GM23338 (cell line): ENCODE results near the gene MORC3. TPM values are rescaled to one million over a fixed set of nuclear protein-coding genes. Genes with fewer than 3 reads are reported as not detected.
A peak's percentile ranks its signal among the peaks of the same experiment; 100 is the strongest.

ENCODE experiments used
- ATAC-seq: fragments of 200-7000 bp; cut with Tn5 transposase; 3 replicates; pipeline ENCODE4 v1.9.1; 2020
- DNase-seq: peaks from one replicate; pipeline ENCODE4 v3.0.0-alpha.2; 2015; ENCODE audit warnings: low spot score
- H2AFZ ChIP-seq: fragments of 200-600 bp; sonication (generic); 2 replicates; pipeline ENCODE4 v1.8.0; 2016; ENCODE audit warnings: antibody characterized with exemption, mild to moderate bottlenecking, moderate library complexity
- H3F3A ChIP-seq: fragments of 200-600 bp; sonication (generic); replicated peaks from 2 replicates; pipeline ENCODE4 v1.8.0; 2017; ENCODE audit warnings: antibody characterized with exemption, mixed run types, low read depth
- H3K27ac ChIP-seq: fragments of 200-600 bp; sonication (generic); 2 replicates; pipeline ENCODE4 v1.6.1; 2016; ENCODE audit warnings: low read depth
- H3K27me3 ChIP-seq: fragments of 200-600 bp; sonication (generic); 2 replicates; pipeline ENCODE4 v1.8.0; 2016; ENCODE audit warnings: mild to moderate bottlenecking, mixed run types, moderate library complexity; ENCODE audit not compliant: insufficient read depth
- H3K36me3 ChIP-seq: fragments of 200-600 bp; sonication (generic); 2 replicates; pipeline ENCODE4 v1.8.0; 2016; ENCODE audit warnings: mild to moderate bottlenecking; ENCODE audit not compliant: insufficient read depth
- H3K4me1 ChIP-seq: fragments of 200-600 bp; sonication (generic); 2 replicates; pipeline ENCODE4 v1.8.0; 2016; ENCODE audit warnings: mild to moderate bottlenecking, moderate library complexity; ENCODE audit not compliant: insufficient read depth
- H3K4me2 ChIP-seq: fragments of 200-600 bp; sonication (generic); 2 replicates; pipeline ENCODE4 v1.7.1; 2017; ENCODE audit warnings: mixed run types
- H3K4me3 ChIP-seq: fragments of 200-600 bp; sonication (generic); 2 replicates; pipeline ENCODE4 v1.6.1; 2016; ENCODE audit warnings: mixed run types
- H3K79me2 ChIP-seq: fragments of 200-600 bp; sonication (generic); replicated peaks from 2 replicates; pipeline ENCODE4 v1.8.0; 2017; ENCODE audit warnings: mild to moderate bottlenecking; ENCODE audit not compliant: insufficient read depth
- H3K9me2 ChIP-seq: fragments of 200-600 bp; sonication (generic); 2 replicates; pipeline ENCODE4 v1.8.0; 2017; ENCODE audit not compliant: insufficient read depth
- H4K20me1 ChIP-seq: fragments of 200-600 bp; sonication (generic); replicated peaks from 2 replicates; pipeline ENCODE4 v1.8.0; 2017; ENCODE audit warnings: mild to moderate bottlenecking; ENCODE audit not compliant: insufficient read depth
- H3K27ac Mint-ChIP-seq: 2 replicates; pipeline ENCODE4 v1.8.0; 2020; ENCODE audit warnings: inconsistent platforms, mild to moderate bottlenecking, moderate library complexity, mixed read lengths
- H3K27me3 Mint-ChIP-seq: 3 replicates; pipeline ENCODE4 v1.8.0; 2022; ENCODE audit warnings: low read depth, mild to moderate bottlenecking, moderate library complexity, mixed read lengths, inconsistent platforms; ENCODE audit not compliant: insufficient read depth, poor library complexity
- H3K36me3 Mint-ChIP-seq: 3 replicates; pipeline ENCODE4 v1.8.0; 2021; ENCODE audit warnings: low read depth, mild to moderate bottlenecking, inconsistent platforms, moderate library complexity, mixed read lengths
- H3K4me1 Mint-ChIP-seq: 3 replicates; pipeline ENCODE4 v1.8.0; 2020; ENCODE audit warnings: mild to moderate bottlenecking, inconsistent platforms, mixed read lengths
- H3K4me3 Mint-ChIP-seq: 3 replicates; pipeline ENCODE4 v1.8.0; 2021; ENCODE audit warnings: moderate library complexity, mild to moderate bottlenecking, inconsistent platforms, mixed read lengths
- H3K9me3 Mint-ChIP-seq: 3 replicates; pipeline ENCODE4 v1.8.0; 2020; ENCODE audit warnings: moderate library complexity, mild to moderate bottlenecking, inconsistent platforms, mixed read lengths
- ETS1 ChIP-seq: IDR thresholded peaks from 2 replicates; pipeline ENCODE4 v1.6.1; 2016; ENCODE audit warnings: antibody characterized with exemption
- EZH2 ChIP-seq: fragments of 200-600 bp; sonication (generic); IDR thresholded peaks from one replicate; pipeline ENCODE4 v1.8.0; 2017; ENCODE audit warnings: antibody characterized with exemption, mild to moderate bottlenecking, low read depth; ENCODE audit not compliant: unreplicated experiment
- JUNB ChIP-seq: IDR thresholded peaks from one replicate; pipeline ENCODE4 v1.6.1; 2016; ENCODE audit warnings: antibody characterized with exemption; ENCODE audit not compliant: unreplicated experiment
- NANOG ChIP-seq: IDR thresholded peaks from 2 replicates; pipeline ENCODE4 v1.6.1; 2016; ENCODE audit warnings: antibody characterized with exemption, borderline replicate concordance
- POLR2AphosphoS5 ChIP-seq: IDR thresholded peaks from 2 replicates; pipeline ENCODE4 v1.6.1; 2016; ENCODE audit warnings: antibody characterized with exemption, low read depth
- STAT1 ChIP-seq: IDR thresholded peaks from one replicate; pipeline ENCODE4 v1.6.1; 2016; ENCODE audit warnings: antibody characterized with exemption; ENCODE audit not compliant: unreplicated experiment
- ZNF114 ChIP-seq: fragments of 250-450 bp; sonication (Bioruptor Pico); IDR thresholded peaks from 2 replicates; pipeline ENCODE4 v1.5.0; 2020; ENCODE audit warnings: mild to moderate bottlenecking, moderate library complexity
- ZNF331 ChIP-seq: fragments of 250-450 bp; sonication (Bioruptor Pico); IDR thresholded peaks from 2 replicates; pipeline ENCODE4 v1.5.0; 2020; ENCODE audit warnings: low read depth, mild to moderate bottlenecking, moderate library complexity
- ZNF462 ChIP-seq: fragments of 250-450 bp; sonication (Bioruptor Pico); IDR thresholded peaks from 2 replicates; pipeline ENCODE4 v1.5.0; 2020; ENCODE audit warnings: mild to moderate bottlenecking, moderate library complexity
- polyA plus RNA-seq: library from polyadenylated mRNA; unstranded; fragments of >200 nt; fragmentation: Nextera tagmentation; extraction: Ambion mirVana; gene quantifications from 2 replicates; pipeline ENCODE4 v1.2.1, GENCODE V29; 2016
- total RNA-seq: library from RNA; depleted of rRNA; stranded (reverse); fragments of >200 nt; shearing (Covaris generic); gene quantifications from 2 replicates; pipeline ENCODE4 v1.2.3, GENCODE V29; 2014

The MORC3 gene
- total and polyA plus RNA-seq, 2 experiments from 2014 or later: 11.5 to 25.4 TPM

- TF ChIP-seq ZNF462 (CRISPR knock-in tag): no peak
- TF ChIP-seq STAT1: no peak
- TF ChIP-seq ETS1: no peak
- no peak for TF ChIP-seq POLR2AphosphoS5
- no peak for TF ChIP-seq JUNB
- TF ChIP-seq NANOG: no peak
- TF ChIP-seq ZNF114: no peak
Observed at GRCh38 chr21:36412916-36413315, 92.9 kb downstream of the MORC3 start (continued).

- peaks cover 2% of the 10 kb centered on the region; the same call in 1 of the 2 replicates for H3K36me3 ChIP-seq
- no peak overlapping the region for H2AFZ ChIP-seq
- Mint-ChIP-seq H3K27me3 (peaks cover 2% of the 10 kb centered on the region), H3K36me3 (peaks cover 59% of the 10 kb centered on the region), H3K4me1 (peaks cover 10% of the 10 kb centered on the region), H3K27ac (no peak overlapping the region; the same call in 1 of the 2 replicates), H3K9me3 (no peaks in the 10 kb centered on the region; the same call in 2 of the 3 replicates), H3K4me3 (no peak overlapping the region)
- H3F3A ChIP-seq: no peaks in the 10 kb centered on the region
- H3K27ac ChIP-seq: no peak overlapping the region
- H3K4me3 ChIP-seq: no peak overlapping the region
- no peaks in the 10 kb centered on the region for H3K4me1 ChIP-seq
- peak; percentile 52 for ATAC-seq
- no peaks in the 10 kb centered on the region for H3K79me2 ChIP-seq
- no peak for TF ChIP-seq EZH2
- TF ChIP-seq ZNF331 (CRISPR knock-in tag): peak; percentile 45
- no peaks in the 10 kb centered on the region for H3K9me2 ChIP-seq
- no peaks in the 10 kb centered on the region for H3K27me3 ChIP-seq
- peak; percentile 26 for DNase-seq
- 0 out of 2 replicates have a peak, but pooled peaks cover 4% of the 10 kb centered on the region for H4K20me1 ChIP-seq
- H3K4me2 ChIP-seq: no peak overlapping the region
Observed at GRCh38 chr21:36415375-36415774, 95.4 kb downstream of the MORC3 start.
